AG09309 (cell line): ENCODE results near the gene EIF3L.
A peak's percentile ranks its signal among the peaks of the same experiment; 100 is the strongest.

Experiments
- DNase-seq: peaks from one replicate; pipeline ENCODE4 v3.0.0-alpha.2; 2010; ENCODE audit warnings: low read depth
- H3K4me3 ChIP-seq: 2 replicates; pipeline ENCODE4 v1.5.1; 2011; ENCODE audit warnings: mild to moderate bottlenecking, low read depth, low read length, moderate library complexity; ENCODE audit not compliant: control insufficient read depth
- TF ChIP-seq, protein P1 (sequence below): IDR thresholded peaks from 2 replicates; pipeline ENCODE4 v1.5.1; 2011; ENCODE audit warnings: mild to moderate bottlenecking, low read depth, low read length, inconsistent platforms; ENCODE audit not compliant: insufficient read depth, control insufficient read depth; ENCODE audit errors: missing control alignments

Gene EIF3L

DNA sequence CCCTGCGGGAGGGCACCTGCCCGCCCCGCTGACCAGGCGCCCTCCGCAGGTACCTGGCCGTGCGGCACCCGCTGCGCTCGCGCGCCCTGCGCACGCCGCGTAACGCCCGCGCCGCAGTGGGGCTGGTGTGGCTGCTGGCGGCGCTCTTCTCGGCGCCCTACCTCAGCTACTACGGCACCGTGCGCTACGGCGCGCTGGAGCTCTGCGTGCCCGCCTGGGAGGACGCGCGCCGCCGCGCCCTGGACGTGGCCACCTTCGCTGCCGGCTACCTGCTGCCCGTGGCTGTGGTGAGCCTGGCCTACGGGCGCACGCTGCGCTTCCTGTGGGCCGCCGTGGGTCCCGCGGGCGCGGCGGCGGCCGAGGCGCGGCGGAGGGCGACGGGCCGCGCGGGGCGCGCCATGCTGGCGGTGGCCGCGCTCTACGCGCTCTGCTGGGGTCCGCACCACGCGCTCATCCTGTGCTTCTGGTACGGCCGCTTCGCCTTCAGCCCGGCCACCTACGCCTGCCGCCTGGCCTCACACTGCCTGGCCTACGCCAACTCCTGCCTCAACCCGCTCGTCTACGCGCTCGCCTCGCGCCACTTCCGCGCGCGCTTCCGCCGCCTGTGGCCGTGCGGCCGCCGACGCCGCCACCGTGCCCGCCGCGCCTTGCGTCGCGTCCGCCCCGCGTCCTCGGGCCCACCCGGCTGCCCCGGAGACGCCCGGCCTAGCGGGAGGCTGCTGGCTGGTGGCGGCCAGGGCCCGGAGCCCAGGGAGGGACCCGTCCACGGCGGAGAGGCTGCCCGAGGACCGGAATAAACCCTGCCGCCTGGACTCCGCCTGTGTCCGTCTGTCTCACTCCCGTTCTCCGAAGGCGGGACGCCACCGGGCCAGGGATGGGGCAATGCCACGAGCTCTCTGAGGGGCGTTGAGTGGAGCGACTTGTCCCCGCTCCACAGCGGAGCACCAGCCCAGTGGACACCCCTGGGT, 24.3 kb upstream of the EIF3L start:
- H3K4me3 ChIP-seq, result peak overlapping the region; percentile 23
- no peak for DNase-seq
- TF ChIP-seq, protein P1, sequence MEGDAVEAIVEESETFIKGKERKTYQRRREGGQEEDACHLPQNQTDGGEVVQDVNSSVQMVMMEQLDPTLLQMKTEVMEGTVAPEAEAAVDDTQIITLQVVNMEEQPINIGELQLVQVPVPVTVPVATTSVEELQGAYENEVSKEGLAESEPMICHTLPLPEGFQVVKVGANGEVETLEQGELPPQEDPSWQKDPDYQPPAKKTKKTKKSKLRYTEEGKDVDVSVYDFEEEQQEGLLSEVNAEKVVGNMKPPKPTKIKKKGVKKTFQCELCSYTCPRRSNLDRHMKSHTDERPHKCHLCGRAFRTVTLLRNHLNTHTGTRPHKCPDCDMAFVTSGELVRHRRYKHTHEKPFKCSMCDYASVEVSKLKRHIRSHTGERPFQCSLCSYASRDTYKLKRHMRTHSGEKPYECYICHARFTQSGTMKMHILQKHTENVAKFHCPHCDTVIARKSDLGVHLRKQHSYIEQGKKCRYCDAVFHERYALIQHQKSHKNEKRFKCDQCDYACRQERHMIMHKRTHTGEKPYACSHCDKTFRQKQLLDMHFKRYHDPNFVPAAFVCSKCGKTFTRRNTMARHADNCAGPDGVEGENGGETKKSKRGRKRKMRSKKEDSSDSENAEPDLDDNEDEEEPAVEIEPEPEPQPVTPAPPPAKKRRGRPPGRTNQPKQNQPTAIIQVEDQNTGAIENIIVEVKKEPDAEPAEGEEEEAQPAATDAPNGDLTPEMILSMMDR, result no peak

GRCh38 chr22:37827056-37827455, 22.2 kb upstream of the EIF3L start:
- no peak for DNase-seq
- no peak overlapping the region for H3K4me3 ChIP-seq
- TF ChIP-seq, protein P1, result no peak

DNA sequence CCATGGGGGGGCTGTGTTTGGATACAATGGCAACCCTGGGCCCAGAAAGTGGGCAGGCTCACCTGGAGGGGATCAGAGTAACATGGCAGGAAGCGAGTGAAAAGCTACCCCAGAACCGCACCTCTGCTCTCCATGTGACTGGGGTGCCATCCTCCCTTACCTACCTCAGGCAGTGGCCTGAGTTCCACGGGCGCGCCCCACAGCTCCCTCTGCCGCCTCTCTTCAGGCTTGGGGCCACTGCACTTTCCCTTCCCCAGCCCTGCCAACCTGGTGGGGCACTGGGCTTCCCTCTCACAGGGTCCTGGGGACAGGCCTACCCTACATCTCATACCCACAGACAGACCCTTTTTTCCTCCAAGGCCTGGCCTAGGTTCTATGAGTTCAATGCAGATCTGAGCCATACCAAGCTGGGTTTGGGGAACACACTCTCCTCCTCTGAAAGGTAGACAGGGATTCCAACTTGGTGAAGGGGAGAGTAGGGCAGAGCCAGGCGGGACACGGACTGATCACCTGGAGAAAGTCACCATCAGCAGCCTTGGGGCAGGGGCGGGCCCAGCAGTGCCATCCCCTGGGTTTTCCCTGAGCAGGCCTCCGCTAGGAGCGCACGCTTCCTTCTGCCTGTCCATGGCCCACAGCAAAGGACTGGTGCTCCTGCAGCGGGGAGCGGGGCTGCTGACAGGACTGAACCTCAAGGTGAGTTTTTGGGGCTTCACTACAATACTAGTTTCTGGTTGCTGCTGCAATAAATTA, 19.0 kb upstream of the EIF3L start:
- DNase-seq, result no peak
- H3K4me3 ChIP-seq, result no peak overlapping the region
- TF ChIP-seq, protein P1, result no peak

GRCh38 chr22:37831472-37831871, 17.7 kb upstream of the EIF3L start:
- TF ChIP-seq, protein P1, result no peak
- H3K4me3 ChIP-seq, result no peak overlapping the region
- no peak for DNase-seq

DNA sequence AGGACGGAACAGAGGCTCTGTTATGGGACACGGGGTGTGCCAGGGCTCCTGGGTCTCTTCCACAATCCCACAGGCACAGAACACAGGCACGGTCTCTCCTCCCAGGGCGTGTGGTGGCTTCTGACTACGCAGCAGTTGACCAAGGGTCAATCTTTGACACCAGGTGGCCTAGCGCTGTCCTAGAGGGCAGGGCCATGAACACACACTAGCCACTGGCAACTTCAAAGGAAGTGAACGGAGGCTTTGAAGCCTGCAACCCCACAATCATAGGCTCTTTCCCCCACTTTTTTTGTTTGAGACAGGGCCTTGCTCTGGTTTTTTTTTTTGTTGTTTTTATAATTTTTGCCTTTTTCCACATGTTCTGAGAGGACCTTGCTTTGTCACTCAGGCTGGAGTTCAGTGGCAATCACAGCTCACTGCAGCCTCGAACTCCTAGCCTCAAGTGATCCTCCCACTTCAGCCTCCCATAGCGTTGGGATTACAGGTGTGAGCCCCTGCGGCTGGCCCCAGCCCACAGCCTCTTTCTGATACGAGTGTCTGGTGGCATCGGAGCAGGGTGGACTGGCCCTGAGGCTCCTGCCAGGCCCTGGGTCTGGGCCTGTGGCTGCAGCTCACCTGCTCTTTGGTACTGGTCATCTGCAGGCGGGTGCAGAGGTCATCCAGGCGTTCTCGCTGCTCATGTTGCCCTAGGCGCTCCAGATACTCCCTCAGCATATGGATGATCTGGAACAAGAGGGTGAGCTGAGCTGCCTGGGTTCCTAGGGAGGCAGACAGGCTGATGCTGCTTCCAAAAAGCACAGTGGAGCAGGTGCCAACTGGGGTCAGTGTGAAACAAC, 17.0 kb upstream of the EIF3L start:
- no peak overlapping the region for H3K4me3 ChIP-seq
- no peak for DNase-seq
- TF ChIP-seq, protein P1, result no peak

DNA sequence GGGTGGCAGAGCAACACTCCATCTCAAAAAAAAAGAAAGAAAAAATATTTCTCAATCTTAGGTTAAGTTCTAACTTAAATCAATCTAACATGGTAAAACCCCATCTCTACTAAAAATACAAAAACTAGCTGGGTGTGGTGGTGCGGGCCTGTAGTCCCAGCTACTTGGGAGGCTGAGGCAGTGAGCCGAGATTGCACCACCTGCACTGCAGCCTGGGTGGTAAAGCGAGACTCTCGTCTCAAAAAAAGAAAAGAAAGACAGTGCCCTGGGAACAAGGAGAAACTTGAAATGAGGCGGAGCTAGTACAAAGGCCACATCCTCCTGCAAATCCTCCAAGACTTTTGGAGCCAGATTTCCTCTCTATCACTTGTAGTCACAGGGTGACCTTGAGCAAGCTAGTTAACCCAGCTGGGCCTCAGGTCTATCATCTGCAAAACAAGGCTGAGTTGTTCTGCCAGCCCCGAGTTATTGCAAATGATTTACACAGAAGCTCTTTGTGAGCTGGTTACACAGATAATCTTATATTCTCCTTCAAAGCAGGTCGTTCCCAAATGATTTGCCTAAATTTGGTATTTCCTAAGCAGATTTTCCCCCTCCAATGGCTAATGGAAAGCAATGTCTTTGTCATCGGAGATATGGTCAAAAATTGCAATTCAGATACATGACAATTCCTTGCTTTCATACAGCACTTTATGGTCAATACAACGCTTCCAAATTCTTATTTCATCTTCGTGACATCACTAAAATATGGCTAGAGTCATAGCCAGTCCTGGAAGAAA, 7.0 kb upstream of the EIF3L start:
- TF ChIP-seq, protein P1, result no peak
- H3K4me3 ChIP-seq, result no peak overlapping the region
- DNase-seq, result no peak
